Activated CD8-positive, alpha-beta memory T cell treated with anti-CD3 and anti-CD28 coated beads, Interleukin-2, amount 50 U/mL, for 1 hour (primary cell): ENCODE results near the gene GRIK1.
"Not testable (repeated sequence)": the region's sequence is repeated elsewhere in the genome, so short reads cannot be mapped to it uniquely, and the experiment has no call there.

Experiments
- DNase-seq: peaks from one replicate; pipeline ENCODE4 v3.0.0-alpha.2; 2020; ENCODE audit errors: extremely low read depth

GRIK1 gene

GRCh38 chr21:29610779-29611360 lies 328.9 kb downstream of the GRIK1 start:
- no peak for DNase-seq

DNA sequence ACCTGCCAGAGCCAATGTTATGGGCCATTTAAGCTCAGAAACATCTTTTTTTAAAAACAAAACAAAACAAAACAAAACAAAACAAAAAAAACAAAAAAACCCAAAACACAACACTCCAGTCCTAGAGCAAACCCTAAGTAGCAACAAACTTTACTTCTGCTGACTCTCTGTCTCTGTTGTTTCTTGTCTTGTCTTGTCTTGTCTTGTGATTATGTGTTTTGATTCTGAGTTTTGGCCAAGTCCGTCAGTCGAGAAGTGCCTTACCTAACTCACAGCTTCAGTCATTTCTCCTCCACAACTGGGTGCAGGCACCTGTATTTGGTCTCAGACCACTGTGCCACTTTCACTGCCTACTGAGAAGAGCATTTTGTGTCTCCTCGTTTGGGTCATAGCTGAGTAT lies 333.2 kb downstream of the GRIK1 start:
- DNase-seq, result no peak

DNA sequence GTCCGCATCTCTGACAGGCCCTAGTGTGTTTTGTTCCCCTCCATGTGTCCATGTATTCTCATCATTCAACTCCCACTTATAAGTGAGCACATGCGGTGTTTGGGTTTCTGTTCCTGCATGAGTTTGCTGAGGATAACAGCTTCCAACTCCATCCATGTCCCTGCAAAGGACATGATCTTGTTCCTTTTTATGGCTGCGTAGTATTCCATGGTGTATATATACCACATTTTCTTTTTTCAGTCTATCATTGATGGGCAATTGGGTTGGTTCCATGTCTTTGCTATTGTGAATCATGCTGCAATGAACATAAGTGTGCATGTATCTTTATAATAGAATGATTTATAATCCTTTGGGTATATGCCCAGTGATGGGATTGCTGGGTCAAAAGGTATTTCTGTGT lies 334.6 kb downstream of the GRIK1 start:
- not testable (repeated sequence) for DNase-seq

DNA sequence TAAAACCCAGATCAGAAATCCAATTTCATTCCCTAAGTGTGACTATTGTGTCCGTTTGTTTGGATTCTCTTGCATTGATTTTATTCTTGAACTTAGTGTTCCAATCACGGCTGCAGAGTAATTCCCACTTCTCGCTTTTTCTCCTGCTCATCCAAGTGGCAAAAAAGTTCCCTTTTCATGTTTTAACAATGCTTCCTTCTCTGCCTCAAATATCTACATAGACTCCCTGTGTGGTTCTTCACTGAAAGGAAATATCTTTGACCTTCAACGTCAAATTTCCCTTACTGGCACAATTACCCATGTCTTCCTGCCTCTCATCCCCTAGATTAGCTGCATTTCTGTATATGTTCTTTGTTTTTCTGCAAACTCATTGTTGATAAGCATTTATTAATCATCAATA lies 335.7 kb downstream of the GRIK1 start:
- DNase-seq, result no peak

DNA sequence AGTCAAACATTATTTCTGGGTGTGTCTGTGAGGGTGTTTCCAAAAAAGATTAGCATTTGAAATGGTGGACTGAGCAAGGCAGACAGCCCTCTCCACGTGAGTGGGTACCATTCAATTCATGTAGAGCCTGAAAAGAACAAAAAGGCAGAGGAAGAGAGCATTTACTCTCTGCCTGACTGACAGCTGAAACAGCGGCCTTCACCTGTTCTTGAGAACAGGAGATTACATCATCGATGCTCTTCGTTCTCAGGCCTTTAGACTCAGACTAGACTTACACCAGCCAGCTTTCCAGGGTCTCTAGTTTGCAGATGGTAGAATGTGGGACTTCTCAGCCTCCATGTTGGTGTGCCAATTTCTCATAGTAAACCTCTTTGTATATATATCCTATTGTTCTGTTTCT lies 338.7 kb downstream of the GRIK1 start:
- no peak for DNase-seq

- no peak for DNase-seq
Measured at GRCh38 chr21:29586696-29587095, 353.1 kb downstream of the GRIK1 start.

GRCh38 chr21:29585462-29585861 lies 354.3 kb downstream of the GRIK1 start:
- DNase-seq, result no peak

- no peak for DNase-seq
Measured at GRCh38 chr21:29583424-29583924, 356.3 kb downstream of the GRIK1 start.

- DNase-seq, result no peak
Measured at GRCh38 chr21:29582855-29583254, 356.9 kb downstream of the GRIK1 start.

- DNase-seq, result no peak
Measured at GRCh38 chr21:29581393-29581792, 358.4 kb downstream of the GRIK1 start.

GRCh38 chr21:29580732-29581285 lies 359.0 kb downstream of the GRIK1 start:
- DNase-seq, result no peak

- no peak for DNase-seq
Measured at GRCh38 chr21:29578306-29578705, 361.5 kb downstream of the GRIK1 start.

DNA sequence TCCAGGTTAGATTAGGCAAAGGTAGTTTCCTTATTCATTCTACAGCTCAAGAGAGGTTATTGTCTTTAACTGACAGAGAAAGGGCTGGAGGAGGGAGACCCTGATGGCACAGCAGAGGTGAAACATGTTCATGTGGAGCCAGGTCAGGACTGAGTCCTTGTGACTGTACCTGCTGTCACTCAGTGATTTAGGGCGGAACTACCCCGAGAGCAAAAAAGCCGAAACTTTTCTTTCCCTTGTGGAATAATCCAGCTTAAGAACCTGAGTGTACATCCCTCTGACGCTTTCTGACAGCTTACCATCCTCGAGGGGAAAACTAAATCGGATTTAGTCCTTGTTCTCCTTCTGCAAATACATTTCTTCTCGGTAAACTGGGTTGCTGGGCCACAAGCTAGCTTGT lies 367.8 kb downstream of the GRIK1 start:
- DNase-seq, result no peak

- no peak for DNase-seq
Measured at GRCh38 chr21:29568020-29568697, 371.6 kb downstream of the GRIK1 start.

- no peak for DNase-seq
Measured at GRCh38 chr21:29557931-29558725, 381.7 kb downstream of the GRIK1 start.

- DNase-seq, result no peak
Measured at GRCh38 chr21:29557200-29557599, 382.6 kb downstream of the GRIK1 start.

- DNase-seq, result no peak
Measured at GRCh38 chr21:29555601-29556000, 384.2 kb downstream of the GRIK1 start.

GRCh38 chr21:29550205-29550604 lies 389.6 kb downstream of the GRIK1 start:
- no peak for DNase-seq

- DNase-seq, result no peak
Measured at GRCh38 chr21:29549614-29550013, 390.2 kb downstream of the GRIK1 start.

DNA sequence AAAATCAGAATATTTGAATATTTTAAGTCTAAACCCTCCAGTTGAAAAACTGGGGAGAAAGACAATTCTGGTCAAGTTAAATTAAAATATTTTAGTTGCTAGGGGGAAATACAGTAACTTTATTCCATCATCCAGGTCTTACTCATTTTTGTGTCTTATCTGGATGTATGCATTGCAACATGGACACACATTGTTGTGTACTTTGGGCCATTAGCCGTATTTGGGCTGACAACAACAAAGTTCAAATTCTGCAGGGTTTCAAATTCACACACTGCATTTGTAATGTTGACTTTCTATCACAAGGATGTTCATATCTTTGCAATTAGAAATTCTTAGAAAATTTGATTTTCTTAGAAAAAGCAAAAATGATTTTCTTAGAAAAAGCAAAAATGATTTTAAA lies 391.8 kb downstream of the GRIK1 start:
- DNase-seq, result no peak

DNA sequence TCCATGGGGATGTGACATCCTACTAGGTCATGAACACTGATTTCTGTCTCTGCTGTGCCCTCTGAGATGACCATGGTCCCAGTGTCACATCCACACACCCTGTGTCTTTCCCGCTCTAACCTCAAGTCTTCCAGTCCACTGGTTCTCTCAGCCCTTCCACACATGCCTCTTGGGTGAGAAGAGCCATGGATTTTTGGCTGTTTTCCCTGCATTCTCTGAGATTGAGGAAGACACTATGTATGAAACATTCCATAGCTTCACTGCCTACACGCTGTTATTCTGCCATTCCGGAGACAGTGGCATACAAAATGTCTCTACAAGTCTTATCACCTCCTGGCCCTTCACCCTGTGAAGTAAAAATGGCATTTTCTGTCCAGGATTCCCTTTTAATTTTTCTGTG lies 393.7 kb downstream of the GRIK1 start:
- DNase-seq, result no peak

- no peak for DNase-seq
Measured at GRCh38 chr21:29540289-29540688, 399.5 kb downstream of the GRIK1 start.

GRCh38 chr21:29538115-29538514 lies 401.7 kb downstream of the GRIK1 start:
- DNase-seq, result no peak
